ENCODE results near the gene SSTR3. TPM values are rescaled to one million over a fixed set of nuclear protein-coding genes. Genes with fewer than 3 reads are reported as not detected.

The SSTR3 gene
- total RNA-seq, 2 donors from 2014 or later: 0.11 to 0.20 TPM

GRCh38 chr22:37185646-37186227 lies 26.5 kb downstream of the SSTR3 start:
- no peaks in the 10 kb centered on the region for H3K27me3 Mint-ChIP-seq (ENCODE audit: insufficient read depth)
- no peak for TF ChIP-seq CTCF (conservative IDR thresholded peaks at IDR 0.05)
- H3K4me3 Mint-ChIP-seq: no peak overlapping the region
- H3K9me3 Mint-ChIP-seq: peaks cover 4% of the 10 kb centered on the region
- WGBS, 2 experiments (ENCODE audit: insufficient coverage in 1 of 2, insufficient read length in 1 of 2): 93 to 95% methylated on average over 12 to 13 of the region's 13 CpGs
- peaks cover 36% of the 10 kb centered on the region for H3K4me1 Mint-ChIP-seq
- Histone ChIP-seq H3K36me3 (ENCODE audit: control insufficient read depth, insufficient read depth, low read length) (no peaks in the 10 kb centered on the region), H3K9me3 (ENCODE audit: control insufficient read depth, low read length) (peaks cover 5% of the 10 kb centered on the region), H3K27me3 (ENCODE audit: control insufficient read depth, insufficient read depth, low read length, poor library complexity, severe bottlenecking) (no peaks in the 10 kb centered on the region), H3K9ac (ENCODE audit: extremely low read depth, low read length, poor library complexity, severe bottlenecking) (no peak overlapping the region), H3K4me1 (ENCODE audit: control insufficient read depth, insufficient read depth, low read length) (peaks cover 23% of the 10 kb centered on the region), H3K4me3 (ENCODE audit: low read length) (no peak overlapping the region), H3K27ac (ENCODE audit: low read depth, low read length) (no peak overlapping the region)
- H3K36me3 Mint-ChIP-seq (ENCODE audit: low read depth): peaks cover 11% of the 10 kb centered on the region
- no peak for DNase-seq
- no peak overlapping the region for H3K27ac Mint-ChIP-seq

GRCh38 chr22:37184816-37185541 lies 27.3 kb downstream of the SSTR3 start:
- TF ChIP-seq CTCF (conservative IDR thresholded peaks at IDR 0.05): no peak
- no peaks in the 10 kb centered on the region for H3K36me3 ChIP-seq (ENCODE audit: control insufficient read depth, insufficient read depth, low read length)
- peaks cover 19% of the 10 kb centered on the region for H3K4me1 ChIP-seq (ENCODE audit: control insufficient read depth, insufficient read depth, low read length)
- H3K27me3 ChIP-seq (ENCODE audit: control insufficient read depth, insufficient read depth, low read length, poor library complexity, severe bottlenecking): no peaks in the 10 kb centered on the region
- H3K27ac Mint-ChIP-seq: no peak overlapping the region
- H3K4me1 Mint-ChIP-seq: peaks cover 29% of the 10 kb centered on the region
- no peak overlapping the region for H3K4me3 Mint-ChIP-seq
- DNase-seq: no peak
- H3K4me3 ChIP-seq (ENCODE audit: low read length): no peak overlapping the region
- H3K9ac ChIP-seq (ENCODE audit: extremely low read depth, low read length, poor library complexity, severe bottlenecking): no peak overlapping the region
- WGBS, 2 experiments (ENCODE audit: insufficient coverage in 1 of 2, insufficient read length in 1 of 2): 81 to 96% methylated on average over 9 to 18 of the region's 18 CpGs
- H3K27me3 Mint-ChIP-seq (ENCODE audit: insufficient read depth): no peaks in the 10 kb centered on the region
- no peaks in the 10 kb centered on the region for H3K9me3 ChIP-seq (ENCODE audit: control insufficient read depth, low read length)
- H3K9me3 Mint-ChIP-seq: no peaks in the 10 kb centered on the region
- peaks cover 6% of the 10 kb centered on the region for H3K36me3 Mint-ChIP-seq (ENCODE audit: low read depth)
- no peak overlapping the region for H3K27ac ChIP-seq (ENCODE audit: low read depth, low read length)

- peaks cover 13% of the 10 kb centered on the region for H3K4me1 ChIP-seq (ENCODE audit: control insufficient read depth, insufficient read depth, low read length)
- H3K4me3 ChIP-seq (ENCODE audit: low read length): no peak overlapping the region
- Mint-ChIP-seq H3K4me3 (no peak overlapping the region), H3K4me1 (peaks cover 22% of the 10 kb centered on the region), H3K27ac (no peak overlapping the region), H3K36me3 (ENCODE audit: low read depth) (peaks cover 3% of the 10 kb centered on the region), H3K27me3 (ENCODE audit: insufficient read depth) (no peaks in the 10 kb centered on the region), H3K9me3 (no peaks in the 10 kb centered on the region)
- no peaks in the 10 kb centered on the region for H3K36me3 ChIP-seq (ENCODE audit: control insufficient read depth, insufficient read depth, low read length)
- H3K27ac ChIP-seq (ENCODE audit: low read depth, low read length): no peak overlapping the region
- WGBS, 2 experiments (ENCODE audit: insufficient coverage in 1 of 2, insufficient read length in 1 of 2): 91 to 96% methylated on average over 6 to 12 of the region's 12 CpGs
- H3K9ac ChIP-seq (ENCODE audit: extremely low read depth, low read length, poor library complexity, severe bottlenecking): no peak overlapping the region
- TF ChIP-seq CTCF (conservative IDR thresholded peaks at IDR 0.05): no peak
- H3K9me3 ChIP-seq (ENCODE audit: control insufficient read depth, low read length): no peaks in the 10 kb centered on the region
- no peak for DNase-seq
- H3K27me3 ChIP-seq (ENCODE audit: control insufficient read depth, insufficient read depth, low read length, poor library complexity, severe bottlenecking): no peaks in the 10 kb centered on the region
These were observed 27.9 kb downstream of the SSTR3 start for GRCh38 chr22:37184380-37184755.

Data from endodermal cell (in vitro differentiated cells).